ENCODE measurements around the gene TSPAN31.
"Not testable (repeated sequence)": the region's sequence is repeated elsewhere in the genome, so short reads cannot be mapped to it uniquely, and the experiment has no call there.

Gene TSPAN31

DNA sequence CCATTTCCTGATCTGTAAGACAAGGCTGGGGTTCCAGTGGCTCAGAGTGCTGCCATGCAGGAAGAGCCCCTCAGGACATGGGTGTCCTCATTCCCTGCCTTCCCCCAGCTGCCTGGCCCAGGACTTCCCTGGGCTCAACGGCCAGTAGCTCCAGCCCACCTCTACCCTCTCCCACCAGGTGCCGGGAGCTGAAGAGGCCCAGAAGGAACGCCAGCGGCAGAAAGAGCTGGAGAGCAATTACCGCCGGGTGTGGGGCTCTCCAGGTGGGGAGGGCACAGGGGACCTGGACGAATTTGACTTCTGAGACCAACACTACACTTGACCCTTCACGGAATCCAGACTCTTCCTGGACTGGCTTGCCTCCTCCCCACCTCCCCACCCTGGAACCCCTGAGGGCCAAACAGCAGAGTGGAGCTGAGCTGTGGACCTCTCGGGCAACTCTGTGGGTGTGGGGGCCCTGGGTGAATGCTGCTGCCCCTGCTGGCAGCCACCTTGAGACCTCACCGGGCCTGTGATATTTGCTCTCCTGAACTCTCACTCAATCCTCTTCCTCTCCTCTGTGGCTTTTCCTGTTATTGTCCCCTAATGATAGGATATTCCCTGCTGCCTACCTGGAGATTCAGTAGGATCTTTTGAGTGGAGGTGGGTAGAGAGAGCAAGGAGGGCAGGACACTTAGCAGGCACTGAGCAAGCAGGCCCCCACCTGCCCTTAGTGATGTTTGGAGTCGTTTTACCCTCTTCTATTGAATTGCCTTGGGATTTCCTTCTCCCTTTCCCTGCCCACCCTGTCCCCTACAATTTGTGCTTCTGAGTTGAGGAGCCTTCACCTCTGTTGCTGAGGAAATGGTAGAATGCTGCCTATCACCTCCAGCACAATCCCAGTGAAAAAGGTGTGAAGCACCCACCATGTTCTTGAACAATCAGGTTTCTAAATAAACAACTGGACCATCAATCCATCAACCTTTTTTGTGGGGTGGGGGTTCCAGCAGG is 23.9 kb upstream of the TSPAN31 start:
- DNase-seq, result no peak
- in situ Hi-C loops (cut with MboI; ENCODE audit: low pct_unique_long_range_greater_than_20kb, low sequenced_read_pairs), result no loop called here

DNA sequence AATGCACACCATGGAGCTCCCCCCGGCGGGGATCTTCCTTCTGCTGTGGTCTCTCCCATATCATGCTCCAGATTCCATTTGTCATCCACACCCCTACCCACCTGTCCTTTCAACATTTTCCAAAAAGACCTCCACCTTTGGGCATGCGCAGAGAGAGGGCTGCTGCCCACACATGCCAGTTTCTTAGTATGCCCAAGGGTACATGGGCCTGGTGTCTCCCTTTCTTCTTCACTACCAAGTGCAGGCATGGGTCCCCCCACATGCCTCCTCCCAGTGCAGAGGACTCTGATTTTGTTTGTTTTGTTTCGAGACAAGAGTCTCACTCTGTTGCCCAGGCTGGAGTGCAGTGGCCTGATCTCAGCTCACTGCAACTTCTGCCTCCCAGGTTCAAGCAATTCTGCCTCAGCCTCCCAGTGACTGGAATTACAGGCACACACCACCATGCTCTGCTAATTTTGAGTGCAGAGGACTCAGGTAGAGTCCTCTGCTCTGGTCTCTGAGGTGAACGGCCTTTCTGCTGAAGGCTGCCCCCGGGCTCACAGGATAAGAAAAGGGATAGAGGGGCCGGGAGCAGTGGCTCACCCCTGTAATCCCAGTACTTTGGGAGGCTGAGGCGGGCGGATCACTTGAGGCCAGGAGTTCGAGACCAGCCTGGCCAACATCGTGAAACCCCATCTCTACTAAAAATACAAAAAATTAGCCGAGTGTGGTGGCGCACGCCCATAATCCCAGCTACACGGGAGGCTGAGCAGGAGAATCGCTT is 22.8 kb upstream of the TSPAN31 start:
- DNase-seq; in situ Hi-C loops (cut with MboI; ENCODE audit: low pct_unique_long_range_greater_than_20kb, low sequenced_read_pairs): not testable (repeated sequence)

DNA sequence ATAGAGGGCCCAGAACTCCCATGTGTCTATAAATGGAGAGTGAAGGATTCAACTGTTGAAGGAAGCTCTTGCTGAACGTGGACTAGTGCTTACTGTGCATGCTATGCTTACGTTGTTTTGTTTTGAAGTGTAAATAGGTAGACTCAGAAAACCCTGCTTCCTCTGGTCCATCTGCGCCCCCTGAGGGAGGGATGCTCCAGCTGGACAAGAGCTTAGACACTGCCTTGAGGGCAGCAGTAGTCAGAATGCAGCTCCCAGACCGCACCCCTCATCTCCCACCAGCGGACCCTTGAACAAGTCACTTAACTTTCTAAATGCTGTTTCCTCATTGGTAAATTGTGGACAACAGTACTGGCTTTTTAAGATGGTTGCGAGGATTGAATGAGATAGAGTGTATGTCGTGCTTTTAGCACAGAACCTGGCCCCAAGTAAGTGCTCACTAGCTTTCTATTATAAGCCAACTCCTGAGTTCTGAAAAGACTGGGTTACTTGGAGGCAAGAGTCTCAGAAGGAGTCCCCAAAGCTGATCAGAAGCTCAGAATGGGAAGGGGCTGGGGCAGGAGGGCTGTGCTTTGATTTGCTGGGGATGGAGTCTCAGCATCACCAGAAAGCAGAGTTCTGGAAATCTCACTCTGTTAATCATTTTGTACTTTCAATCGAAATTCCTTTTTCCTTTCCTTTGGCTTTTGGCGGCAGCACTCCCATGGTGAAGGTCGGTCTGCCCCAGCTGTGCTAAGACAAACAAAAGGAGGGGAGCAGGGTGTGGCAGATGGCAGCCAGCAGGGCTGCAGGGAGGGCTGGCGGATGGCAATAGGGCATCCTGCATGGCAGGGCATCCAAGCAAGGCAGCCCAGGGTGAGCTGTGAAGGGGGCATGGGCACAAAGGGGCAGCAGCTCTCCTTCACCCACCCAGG is 21.9 kb upstream of the TSPAN31 start:
- no peak for DNase-seq
- in situ Hi-C loops (cut with MboI; ENCODE audit: low pct_unique_long_range_greater_than_20kb, low sequenced_read_pairs), result no loop called here

DNA sequence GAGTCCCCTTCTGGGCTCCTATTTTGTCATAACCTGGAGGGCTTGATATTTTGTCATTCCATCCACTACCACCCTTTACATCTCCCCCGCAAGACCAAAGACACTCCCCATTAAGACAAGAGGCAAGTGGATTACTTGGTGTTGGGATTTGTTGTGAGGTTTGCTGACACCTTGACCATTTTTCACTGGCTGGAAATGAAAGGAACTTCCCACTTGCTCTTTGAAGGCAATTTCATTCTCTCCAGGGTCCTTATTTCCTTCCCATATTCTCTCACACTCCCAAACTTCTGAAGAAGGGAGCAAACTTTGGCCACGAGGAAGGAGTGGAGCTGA is 21.2 kb upstream of the TSPAN31 start:
- no peak for DNase-seq
- in situ Hi-C loops (cut with MboI; ENCODE audit: low pct_unique_long_range_greater_than_20kb, low sequenced_read_pairs), result no loop called here

DNA sequence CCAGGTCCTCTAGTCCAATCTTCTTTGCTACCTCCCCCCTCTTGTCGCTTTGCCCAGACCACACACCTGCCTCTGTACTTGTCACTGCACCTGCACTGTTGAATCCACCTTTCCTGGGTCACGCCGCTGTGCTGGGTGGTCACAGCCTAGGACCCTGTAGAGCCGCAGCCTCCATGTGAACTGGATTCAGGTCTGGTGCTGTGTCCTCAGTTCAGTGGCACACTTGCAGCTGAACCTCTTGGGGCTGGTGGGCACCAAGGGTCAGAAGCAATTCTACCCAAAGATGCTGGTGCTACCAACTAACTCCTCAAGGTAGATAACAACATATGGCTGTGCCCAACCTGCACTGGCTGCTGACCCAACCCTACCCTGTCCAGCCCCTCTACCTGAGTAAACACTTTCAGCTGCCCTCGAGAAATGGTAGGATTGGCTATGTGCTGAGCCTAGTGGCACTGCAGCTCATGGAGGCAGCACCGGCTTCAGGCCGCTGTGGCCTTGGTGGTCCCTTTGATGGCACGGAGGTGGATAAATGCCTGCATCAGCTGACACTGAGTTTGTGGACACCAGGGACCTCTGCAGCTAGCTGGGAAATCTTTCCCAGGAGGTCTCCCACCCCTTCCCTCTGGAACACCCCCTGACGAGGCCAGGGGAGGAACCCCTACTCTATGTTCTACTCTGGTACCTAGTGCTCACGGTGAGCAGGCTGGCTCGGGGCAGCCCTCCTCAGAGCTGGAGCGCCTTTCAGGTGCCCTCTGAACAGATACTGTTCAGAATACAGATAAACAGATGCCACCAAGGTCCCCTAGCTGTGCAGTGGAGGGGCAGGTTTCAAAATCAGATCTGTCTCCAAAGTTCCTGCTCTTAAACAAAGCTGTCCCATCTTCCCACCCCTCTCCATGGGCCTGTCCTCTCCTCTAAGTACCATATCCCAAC is 20.6 kb upstream of the TSPAN31 start:
- DNase-seq, result no peak
- in situ Hi-C loops (cut with MboI; ENCODE audit: low pct_unique_long_range_greater_than_20kb, low sequenced_read_pairs), result no loop called here

DNA sequence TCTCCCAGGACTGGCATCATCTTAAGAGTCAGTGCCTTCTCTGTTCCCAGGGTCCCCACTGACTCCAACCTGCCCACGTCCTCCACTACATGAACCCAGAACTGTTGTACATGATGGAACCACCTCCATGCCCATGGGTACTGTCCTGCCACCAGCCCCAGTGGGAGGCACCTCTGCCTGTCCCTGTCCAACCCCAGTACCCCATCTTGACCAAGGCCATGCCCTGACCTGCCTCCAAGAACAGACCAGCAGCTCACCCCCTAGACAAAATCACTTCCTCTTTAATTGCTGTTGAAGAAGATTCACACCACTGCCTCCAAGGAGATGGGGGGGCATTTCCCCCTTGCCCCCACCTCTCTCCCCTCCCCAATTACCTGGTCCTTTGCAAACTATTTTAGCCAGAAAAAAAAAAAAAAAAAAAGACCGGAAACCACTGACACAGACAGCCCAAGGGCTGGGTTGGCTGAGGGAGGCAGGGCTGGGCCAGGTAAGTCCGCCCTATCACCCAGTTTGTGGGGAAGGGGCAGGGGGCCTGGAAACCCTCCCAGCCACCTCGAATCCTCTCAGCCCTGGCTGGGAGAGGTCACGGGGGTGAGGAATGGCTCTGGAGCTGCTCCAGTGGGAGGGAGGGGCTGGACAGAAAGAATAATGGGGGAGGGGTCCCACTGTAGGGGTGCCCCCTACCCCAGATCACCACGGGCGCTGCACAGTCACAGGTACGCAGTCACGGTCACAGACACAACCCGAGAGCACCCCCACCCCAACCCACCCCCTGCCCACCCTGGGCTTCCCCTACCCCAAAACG is 19.7 kb upstream of the TSPAN31 start:
- in situ Hi-C loops (cut with MboI; ENCODE audit: low pct_unique_long_range_greater_than_20kb, low sequenced_read_pairs), result no loop called here
- DNase-seq, result no peak

DNA sequence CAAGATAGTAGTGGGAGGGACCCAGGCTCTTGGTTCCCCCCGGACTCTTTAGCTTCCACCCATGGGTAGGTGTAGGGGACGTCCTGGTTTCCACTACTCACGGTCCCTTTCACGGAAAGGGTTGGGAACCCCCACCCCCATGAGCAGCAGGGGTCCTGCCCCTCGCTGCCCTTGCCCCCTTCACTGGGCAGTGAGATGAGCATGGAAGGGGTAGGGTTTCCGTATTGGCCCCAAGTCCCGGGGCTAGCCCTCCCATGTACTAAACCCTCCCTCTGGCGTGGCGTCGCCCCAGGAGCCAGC is 19.0 kb upstream of the TSPAN31 start:
- DNase-seq, result no peak
- in situ Hi-C loops (cut with MboI; ENCODE audit: low pct_unique_long_range_greater_than_20kb, low sequenced_read_pairs), result no loop called here

DNA sequence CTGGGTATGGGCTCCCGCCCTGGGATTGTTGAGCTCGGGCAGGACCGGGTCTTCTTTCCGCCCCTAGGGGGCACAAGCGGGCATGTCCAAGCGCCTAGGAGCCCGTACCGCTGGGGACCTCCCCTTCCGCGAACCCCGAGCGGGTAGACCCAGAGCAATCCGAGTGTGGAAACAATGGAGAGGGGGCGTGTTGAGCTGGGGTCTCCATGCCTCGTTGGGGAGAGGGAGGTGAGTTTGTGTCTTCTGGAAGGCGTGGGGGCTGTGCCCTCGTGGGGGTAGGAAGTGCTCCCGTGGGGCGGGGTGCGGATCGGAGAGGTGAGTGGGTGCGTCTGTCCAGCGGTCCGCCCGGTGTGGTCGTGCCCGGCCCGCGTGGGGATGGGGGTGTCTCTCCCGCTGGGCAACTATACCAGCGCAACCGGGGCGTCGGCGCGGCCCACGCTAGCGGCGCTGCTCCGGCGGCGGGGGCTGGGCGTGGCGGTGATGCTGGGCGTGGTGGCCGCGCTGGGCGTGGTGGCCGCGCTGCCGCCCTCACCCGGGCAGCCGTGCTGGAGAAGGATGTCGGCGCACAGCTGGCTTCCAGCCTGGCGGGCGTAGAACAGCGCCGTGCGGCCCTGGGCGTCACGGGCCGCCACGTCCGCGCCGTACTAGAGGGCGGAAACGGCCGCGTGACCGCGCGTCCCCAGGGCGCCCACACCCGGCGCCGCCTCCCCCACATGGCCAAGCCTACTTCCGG is 18.5 kb upstream of the TSPAN31 start:
- no peak for DNase-seq
- in situ Hi-C loops (cut with MboI; ENCODE audit: low pct_unique_long_range_greater_than_20kb, low sequenced_read_pairs), result no loop called here

DNA sequence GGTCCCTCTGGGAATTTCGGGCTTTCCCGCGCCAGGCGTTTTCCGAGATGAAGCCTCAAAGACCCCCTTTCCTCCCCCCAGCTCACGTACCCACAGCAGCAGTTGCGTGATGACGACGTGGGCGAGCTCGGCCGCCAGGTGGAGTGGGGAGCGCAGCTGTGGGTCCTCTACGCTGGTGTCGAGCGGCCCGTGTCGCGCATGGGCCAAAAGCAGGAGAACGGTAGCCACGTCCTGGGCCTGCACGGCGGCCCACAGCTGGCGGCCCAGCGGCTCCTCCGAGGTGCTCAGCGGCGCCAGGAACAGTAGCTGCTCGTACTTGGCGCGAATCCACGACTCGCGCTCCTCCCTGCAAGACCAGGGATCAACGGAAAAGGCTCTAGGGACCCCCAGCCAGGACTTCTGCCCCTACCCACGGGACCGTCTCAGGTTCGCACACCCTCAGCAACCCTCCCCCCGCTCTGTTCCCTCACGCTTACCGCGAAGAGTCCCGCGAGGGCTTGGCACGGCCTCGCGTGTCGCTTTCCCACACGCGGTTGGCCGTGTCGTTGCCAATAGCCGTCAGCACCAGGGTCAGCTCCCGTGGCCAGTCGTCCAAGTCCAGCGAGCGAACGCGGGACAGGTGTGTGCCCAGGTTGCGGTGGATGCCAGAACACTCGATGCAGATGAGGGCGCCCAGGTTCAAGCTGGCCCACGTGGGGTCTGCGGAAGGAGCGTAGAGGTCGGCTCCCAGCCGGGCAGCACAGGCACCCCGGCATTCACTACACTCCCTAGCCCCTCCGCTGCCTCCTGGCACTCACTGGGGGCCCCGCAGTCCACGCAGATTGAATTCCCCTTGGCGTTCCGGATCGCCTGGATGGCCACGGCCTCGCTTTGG is 17.7 kb upstream of the TSPAN31 start:
- in situ Hi-C loops (cut with MboI; ENCODE audit: low pct_unique_long_range_greater_than_20kb, low sequenced_read_pairs), result no loop called here
- no peak for DNase-seq

DNA sequence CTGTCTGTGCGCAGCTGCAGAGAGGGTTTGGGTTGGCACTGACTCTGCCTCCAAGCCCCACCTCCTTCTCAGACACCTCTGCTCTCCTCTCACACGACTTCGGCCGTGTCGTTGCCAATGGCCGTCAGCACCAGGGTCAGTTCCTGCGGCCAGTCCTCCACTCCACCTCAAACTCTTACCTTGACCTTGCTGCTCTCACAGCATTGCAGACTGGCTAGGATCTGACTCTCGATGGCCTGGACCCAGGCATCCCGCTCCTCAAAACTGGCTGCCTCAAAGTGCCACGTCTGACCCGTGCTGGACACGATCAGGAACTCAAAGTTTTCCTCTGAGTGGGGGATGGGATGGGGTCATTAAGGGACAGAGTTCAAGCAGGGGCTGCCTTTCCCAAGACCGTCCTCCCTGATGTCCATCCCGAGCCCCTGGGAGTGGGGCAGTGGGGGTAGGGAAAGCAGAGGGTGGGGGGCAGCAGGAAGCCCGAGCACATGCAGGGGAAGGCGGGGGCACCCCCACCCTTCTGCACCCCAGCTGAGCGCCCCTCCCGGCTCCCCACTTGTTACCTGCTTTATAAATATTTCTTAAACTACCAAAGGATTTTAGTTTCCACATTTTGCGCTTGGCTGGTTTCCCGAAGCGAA is 17.0 kb upstream of the TSPAN31 start:
- DNase-seq, result no peak
- in situ Hi-C loops (cut with MboI; ENCODE audit: low pct_unique_long_range_greater_than_20kb, low sequenced_read_pairs), result no loop called here

DNA sequence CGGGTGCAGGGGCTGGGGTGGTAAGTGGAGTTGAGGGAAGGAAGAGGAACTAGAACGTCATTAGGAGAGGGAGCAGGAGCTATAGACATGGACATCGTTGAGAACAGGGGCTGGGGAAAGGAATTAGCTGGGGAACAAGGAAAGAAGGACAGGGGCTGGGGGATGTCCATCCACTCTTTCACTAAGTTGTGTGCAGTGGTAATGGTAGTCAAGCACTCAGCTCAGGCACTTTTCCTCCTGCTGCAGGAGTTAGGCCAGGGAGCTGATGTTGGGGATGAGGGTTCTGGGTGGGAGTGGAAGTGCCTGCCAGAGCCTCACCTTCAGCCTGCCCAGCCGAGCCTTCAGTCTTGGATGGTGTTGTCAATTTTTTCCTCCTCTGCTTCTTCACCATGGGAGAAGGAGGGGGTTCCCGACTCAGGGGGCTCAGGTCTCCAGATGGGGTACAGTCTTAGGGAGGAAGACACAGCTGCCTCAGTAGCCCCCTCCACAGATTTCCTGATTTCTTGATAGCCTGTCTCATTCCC is 15.5 kb upstream of the TSPAN31 start:
- DNase-seq, result no peak
- in situ Hi-C loops (cut with MboI; ENCODE audit: low pct_unique_long_range_greater_than_20kb, low sequenced_read_pairs), result no loop called here

DNA sequence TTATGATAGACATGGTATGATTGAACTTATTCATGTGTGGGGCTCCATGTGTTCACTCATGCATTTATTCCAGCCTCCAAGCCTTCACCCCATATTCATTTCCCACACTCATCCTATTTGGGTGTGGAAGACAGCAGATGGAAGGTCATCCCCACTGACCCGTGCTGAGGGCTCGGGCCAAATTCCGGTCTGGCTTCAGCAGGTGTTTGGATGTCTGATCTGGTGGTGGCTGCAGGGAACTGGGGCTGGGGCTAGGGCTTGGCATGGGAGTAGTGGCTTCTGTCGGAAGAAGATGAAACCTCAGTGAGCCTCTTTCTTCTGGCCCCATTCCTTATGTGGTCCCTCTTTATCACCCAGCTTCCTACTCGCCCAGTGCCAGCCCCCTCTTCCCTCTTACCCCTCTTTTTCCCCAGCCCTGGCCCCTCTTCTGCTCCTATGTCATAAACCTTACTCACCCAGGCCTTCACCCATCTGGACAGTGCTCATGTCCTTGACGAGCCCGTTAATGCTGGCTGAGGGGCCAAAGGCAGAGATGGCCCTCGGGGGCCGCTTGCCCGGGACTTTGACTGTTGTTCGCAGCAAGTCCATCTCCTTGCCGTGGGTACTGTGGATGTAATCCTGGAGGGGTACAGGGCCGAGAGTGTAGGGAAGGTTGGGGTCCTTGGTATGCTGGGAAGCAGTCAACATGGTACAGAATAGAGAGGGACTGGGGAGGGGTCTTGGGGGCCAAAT is 14.3 kb upstream of the TSPAN31 start:
- no peak for DNase-seq
- in situ Hi-C loops (cut with MboI; ENCODE audit: low pct_unique_long_range_greater_than_20kb, low sequenced_read_pairs), result no loop called here

DNA sequence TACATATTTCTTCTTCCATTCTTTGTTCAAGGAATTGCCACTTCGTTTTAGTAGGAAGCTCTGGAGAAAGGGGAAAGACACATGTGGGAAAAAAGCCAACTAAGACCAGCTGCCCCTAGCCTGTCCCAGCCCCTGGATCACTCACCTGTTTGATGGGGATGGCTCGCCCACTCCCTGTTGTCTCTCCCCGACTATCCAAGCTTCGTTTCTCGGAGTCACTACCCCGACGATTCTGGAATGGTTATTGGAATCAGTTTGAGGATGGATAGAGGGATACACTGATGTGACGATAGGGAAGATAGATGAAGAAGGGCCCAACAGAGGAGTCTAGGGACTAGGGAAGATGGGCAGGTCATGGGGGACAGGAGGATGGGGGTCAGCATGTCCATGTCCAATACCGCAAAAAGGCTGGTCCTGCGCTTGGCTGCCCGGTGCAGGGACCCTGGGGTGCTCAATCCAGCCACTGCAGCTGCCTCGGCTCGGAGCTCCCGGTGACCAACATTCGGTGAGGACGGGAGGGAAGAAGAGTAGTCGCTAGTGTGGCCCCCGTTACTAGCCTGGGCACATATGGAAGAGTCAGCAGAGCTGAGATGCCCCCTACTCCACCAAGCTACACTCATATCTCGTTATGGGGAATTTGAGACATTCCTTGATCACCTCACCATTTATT is 13.3 kb upstream of the TSPAN31 start:
- in situ Hi-C loops (cut with MboI; ENCODE audit: low pct_unique_long_range_greater_than_20kb, low sequenced_read_pairs), result no loop called here
- DNase-seq, result no peak

DNA sequence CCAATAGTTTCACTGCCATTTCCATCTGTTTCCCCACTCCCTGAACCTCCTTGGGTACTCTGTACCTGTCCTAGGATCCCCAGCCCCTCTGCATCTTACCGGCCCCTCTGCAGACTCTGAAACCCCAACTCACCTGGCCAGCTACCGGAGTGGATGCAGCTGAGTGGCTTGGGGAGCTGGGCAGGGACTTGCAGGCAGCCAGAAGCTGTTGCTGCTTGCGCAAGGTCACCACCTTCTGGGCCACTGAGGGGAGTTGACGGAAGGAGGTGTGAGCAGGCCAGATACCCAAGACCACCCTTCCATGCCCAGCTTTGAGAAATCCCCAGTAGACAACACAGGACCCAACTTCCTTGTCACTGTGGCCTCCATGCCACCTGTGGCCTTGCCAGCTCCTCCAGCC is 12.6 kb upstream of the TSPAN31 start:
- in situ Hi-C loops (cut with MboI; ENCODE audit: low pct_unique_long_range_greater_than_20kb, low sequenced_read_pairs), result no loop called here
- no peak for DNase-seq

Measured in KBM-7 (cell line).